DND-41 (cell line): ENCODE data around the gene TCERG1L.
A peak's percentile ranks its signal among the peaks of the same experiment; 100 is the strongest.

Experiments
- ATAC-seq: fragments of 200-7000 bp; cut with Tn5 transposase; 3 replicates; pipeline ENCODE4 v1.9.1; 2021; ENCODE audit warnings: low read depth; ENCODE audit not compliant: insufficient read depth
- DNase-seq: peaks from one replicate; pipeline ENCODE4 v3.0.0-alpha.2; 2020
- H2AFZ ChIP-seq: 2 replicates; pipeline ENCODE4 v1.6.0; 2012; ENCODE audit warnings: low read depth, low read length
- H3K27ac ChIP-seq: 2 replicates; pipeline ENCODE4 v1.5.1; 2012; ENCODE audit warnings: low read length, inconsistent platforms
- H3K27me3 ChIP-seq: fragments of 200-600 bp; sonication (generic); 2 replicates; pipeline ENCODE4 v1.6.0; 2012; ENCODE audit warnings: low read length, mild to moderate bottlenecking, inconsistent platforms; ENCODE audit not compliant: insufficient read depth, poor library complexity
- H3K36me3 ChIP-seq: 2 replicates; pipeline ENCODE4 v1.5.1; 2012; ENCODE audit warnings: low read length, inconsistent platforms; ENCODE audit not compliant: insufficient read depth
- H3K4me1 ChIP-seq: 2 replicates; pipeline ENCODE4 v1.5.1; 2012; ENCODE audit warnings: mild to moderate bottlenecking, low read length; ENCODE audit not compliant: insufficient read depth
- H3K4me2 ChIP-seq: 2 replicates; pipeline ENCODE4 v1.6.0; 2012; ENCODE audit warnings: mild to moderate bottlenecking, moderate library complexity, low read length, inconsistent platforms; ENCODE audit not compliant: insufficient read depth
- H3K4me3 ChIP-seq, 2 experiments: fragments of 200-600 bp in 1 of 2; shearing (Covaris generic) in 1 of 2; 2 replicates each; pipeline ENCODE4 v1.5.1; 2012 to 2016; ENCODE audit warnings: inconsistent platforms in 2 of 2, low read length in 2 of 2, mild to moderate bottlenecking in 2 of 2, low read depth in 1 of 2, moderate library complexity in 1 of 2
- H3K79me2 ChIP-seq: 2 replicates; pipeline ENCODE4 v1.6.0; 2012; ENCODE audit warnings: low read length, inconsistent platforms; ENCODE audit not compliant: insufficient read depth
- H3K9ac ChIP-seq: 2 replicates; pipeline ENCODE4 v1.6.0; 2012; ENCODE audit warnings: low read depth, mild to moderate bottlenecking, inconsistent platforms, low read length, moderate library complexity
- H3K9me3 ChIP-seq: 2 replicates; pipeline ENCODE4 v1.5.1; 2012; ENCODE audit warnings: low read length, moderate library complexity, mild to moderate bottlenecking, inconsistent platforms; ENCODE audit not compliant: insufficient read depth, severe bottlenecking
- H4K20me1 ChIP-seq: 2 replicates; pipeline ENCODE4 v1.6.0; 2012; ENCODE audit warnings: low read length; ENCODE audit not compliant: insufficient read depth
- CTCF ChIP-seq: IDR thresholded peaks from 2 replicates; pipeline ENCODE4 v1.5.1; 2012; ENCODE audit warnings: borderline replicate concordance, low read length, moderate library complexity, mild to moderate bottlenecking; ENCODE audit not compliant: poor library complexity, severe bottlenecking; ENCODE audit errors: extremely low read depth
- EZH2 ChIP-seq: IDR thresholded peaks from 3 replicates; pipeline ENCODE4 v1.6.1; 2012; ENCODE audit warnings: borderline replicate concordance, low read depth, mild to moderate bottlenecking, moderate library complexity, low read length, inconsistent platforms; ENCODE audit not compliant: severe bottlenecking

TCERG1L gene

GRCh38 chr10:131128731-131129130 lies 182.8 kb downstream of the TCERG1L start:
- no peaks in the 10 kb centered on the region for H3K79me2 ChIP-seq
- ATAC-seq (no peak), DNase-seq (no peak)
- no peak overlapping the region for H3K9ac ChIP-seq
- no peak overlapping the region for H2AFZ ChIP-seq
- TF ChIP-seq EZH2 (no peak), CTCF (no peak)
- H3K4me3 ChIP-seq: no peak overlapping the region
- no peaks in the 10 kb centered on the region for H3K27me3 ChIP-seq
- no peak overlapping the region for H3K27ac ChIP-seq
- H3K4me2 ChIP-seq: no peak overlapping the region
- H3K4me1 ChIP-seq: peaks cover 17% of the 10 kb centered on the region
- no peaks in the 10 kb centered on the region for H3K9me3 ChIP-seq
- H3K36me3 ChIP-seq: no peaks in the 10 kb centered on the region
- no peaks in the 10 kb centered on the region for H4K20me1 ChIP-seq

DNA sequence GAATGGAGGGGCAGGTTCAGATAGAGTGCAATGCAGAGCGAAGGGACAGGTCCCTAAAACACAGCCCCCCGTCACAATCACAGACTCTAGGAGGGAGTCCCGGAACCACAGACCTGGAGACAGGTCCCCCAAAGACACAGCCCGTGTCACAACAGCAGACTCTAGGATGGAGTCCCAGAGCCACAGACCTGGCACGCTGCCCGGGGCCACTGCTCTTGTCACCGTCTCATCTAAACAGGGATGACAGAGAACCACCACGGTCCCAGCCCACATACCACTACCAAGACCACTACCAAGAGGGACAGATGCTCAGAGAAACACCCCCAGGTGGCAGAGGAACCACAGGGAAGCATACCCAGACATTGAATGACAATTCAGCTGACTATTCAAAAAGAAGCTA lies 183.9 kb downstream of the TCERG1L start:
- DNase-seq: peak; percentile 69
- H3K79me2 ChIP-seq: no peaks in the 10 kb centered on the region
- no peaks in the 10 kb centered on the region for H4K20me1 ChIP-seq
- no peak for TF ChIP-seq EZH2
- no peak for TF ChIP-seq CTCF
- no peaks in the 10 kb centered on the region for H3K36me3 ChIP-seq
- no peak overlapping the region for H3K27ac ChIP-seq
- no peaks in the 10 kb centered on the region for H3K27me3 ChIP-seq
- no peak overlapping the region for H3K4me3 ChIP-seq
- peaks cover 17% of the 10 kb centered on the region for H3K4me1 ChIP-seq
- no peak overlapping the region for H2AFZ ChIP-seq
- ATAC-seq: peak; percentile 78
- no peak overlapping the region for H3K9ac ChIP-seq
- no peak overlapping the region for H3K4me2 ChIP-seq
- H3K9me3 ChIP-seq: peaks cover 3% of the 10 kb centered on the region

DNA sequence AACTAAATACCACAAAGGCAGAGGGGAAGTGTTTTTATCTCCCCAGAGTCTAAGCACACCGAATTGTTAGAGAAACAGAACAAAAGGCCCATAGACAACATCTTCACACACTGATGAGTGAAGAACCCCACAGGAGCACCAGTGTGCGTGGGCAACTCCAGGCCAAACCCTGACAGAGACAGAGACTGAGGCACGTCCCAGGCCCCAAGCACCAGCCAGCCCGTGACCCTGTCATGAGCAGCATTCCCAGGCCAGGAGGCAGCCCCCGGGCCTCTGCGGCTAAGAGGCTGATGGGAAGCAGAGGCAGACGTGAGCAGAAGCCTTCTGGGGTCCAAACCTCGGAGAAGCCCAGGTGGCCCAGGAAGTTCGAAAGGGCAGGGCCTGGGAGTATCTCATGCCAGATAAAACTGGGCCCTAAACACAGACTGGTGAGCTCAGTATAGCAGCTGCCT lies 184.4 kb downstream of the TCERG1L start:
- peak; percentile 47 for ATAC-seq
- H3K9me3 ChIP-seq: peaks cover 3% of the 10 kb centered on the region
- no peak overlapping the region for H3K4me2 ChIP-seq
- no peak for TF ChIP-seq EZH2
- TF ChIP-seq CTCF: no peak
- H3K36me3 ChIP-seq: no peaks in the 10 kb centered on the region
- H3K27me3 ChIP-seq: no peaks in the 10 kb centered on the region
- no peaks in the 10 kb centered on the region for H3K79me2 ChIP-seq
- no peak overlapping the region for H3K27ac ChIP-seq
- H3K9ac ChIP-seq: no peak overlapping the region
- H4K20me1 ChIP-seq: no peaks in the 10 kb centered on the region
- no peak overlapping the region for H3K4me3 ChIP-seq
- H2AFZ ChIP-seq: no peak overlapping the region
- peaks cover 17% of the 10 kb centered on the region for H3K4me1 ChIP-seq
- no peak for DNase-seq
